H1 (cell line): Measurements from ENCODE around the gene OR12D2. TPM values are rescaled to one million over a fixed set of nuclear protein-coding genes. Genes with fewer than 3 reads are reported as not detected.
"Not testable (repeated sequence)": the region's sequence is repeated elsewhere in the genome, so short reads cannot be mapped to it uniquely, and the experiment has no call there.

Experiments used
- CTCF ChIA-PET: fragments of 300-600 bp; sonication (Branson Sonifier 250); formaldehyde crosslinking; loops from one replicate; lab custom pipeline; 2021; ENCODE audit not compliant: partially characterized antibody; lab: Charles Lee
- POLR2A ChIA-PET: fragments of 300-600 bp; sonication (Branson Sonifier 250); formaldehyde crosslinking; loops from one replicate; lab custom pipeline; 2021; ENCODE audit warnings: inconsistent platforms; ENCODE audit not compliant: partially characterized antibody; lab: Charles Lee
- DNase-seq, 2 experiments: peaks; one replicate each; pipeline versions ENCODE4 v3.0.0 to v3.0.0-alpha.2; 2010 to 2022; ENCODE audit warnings: low spot score in 2 of 2, low read depth in 1 of 2, mixed read lengths in 1 of 2
- FAIRE-seq: peaks from 2 replicates; lab custom pipeline; 2011; peaks lifted over from hg19 to GRCh38; lab: Jason Lieb, UNC
- H2AFZ ChIP-seq: 2 replicates; pipeline ENCODE4 v1.8.1; 2012; ENCODE audit warnings: low read length, inconsistent platforms
- H2AK5ac ChIP-seq: 2 replicates; pipeline ENCODE4 v1.6.1; 2013; ENCODE audit warnings: low read depth, low read length
- H2BK120ac ChIP-seq: replicated peaks from 2 replicates; pipeline ENCODE3; 2013; ENCODE audit warnings: low read depth, low read length, inconsistent platforms
- H2BK12ac ChIP-seq: 2 replicates; pipeline ENCODE4 v1.6.1; 2013; ENCODE audit warnings: low read depth, low read length
- H2BK15ac ChIP-seq: 2 replicates; pipeline ENCODE4 v1.6.1; 2013; ENCODE audit warnings: low read length
- H2BK20ac ChIP-seq: 2 replicates; pipeline ENCODE4 v1.6.1; 2013; ENCODE audit warnings: low read length
- H2BK5ac ChIP-seq: 2 replicates; pipeline ENCODE4 v1.6.1; 2013; ENCODE audit warnings: low read depth, low read length
- H3K14ac ChIP-seq: 2 replicates; pipeline ENCODE4 v1.6.1; 2013; ENCODE audit warnings: inconsistent platforms; ENCODE audit not compliant: insufficient read length
- H3K18ac ChIP-seq: 2 replicates; pipeline ENCODE4 v1.6.1; 2013; ENCODE audit warnings: low read length; ENCODE audit errors: extremely low read depth
- H3K23ac ChIP-seq: 2 replicates; pipeline ENCODE4 v1.6.1; 2013; ENCODE audit warnings: inconsistent platforms; ENCODE audit not compliant: insufficient read length
- H3K23me2 ChIP-seq: 2 replicates; pipeline ENCODE4 v1.6.1; 2013; ENCODE audit warnings: low read depth, low read length
- H3K27ac ChIP-seq: 2 replicates; pipeline ENCODE4 v1.6.1; 2011; ENCODE audit warnings: low read depth, low read length, inconsistent platforms
- H3K27me3 ChIP-seq, 4 experiments: replicated peaks in 1 of 4; 1 replicate in 1 of 4; 2 replicates in 3 of 4; pipeline versions ENCODE4 v1.6.1 to v1.8.1; 2011 to 2013; ENCODE audit warnings: low read length in 3 of 4, mild to moderate bottlenecking in 3 of 4, inconsistent platforms in 2 of 4, mixed read lengths in 2 of 4, moderate library complexity in 1 of 4; ENCODE audit not compliant: control insufficient read depth in 3 of 4, insufficient read depth in 3 of 4; ENCODE audit errors: extremely low read depth in 1 of 4
- H3K36me3 ChIP-seq, 4 experiments: 2 replicates each; pipeline versions ENCODE4 v1.6.1 to v1.8.1; 2011 to 2013; ENCODE audit warnings: mild to moderate bottlenecking in 4 of 4, low read length in 3 of 4, moderate library complexity in 2 of 4, control low read depth in 1 of 4, inconsistent platforms in 1 of 4; ENCODE audit not compliant: insufficient read depth in 4 of 4, control insufficient read depth in 2 of 4
- H3K4ac ChIP-seq: replicated peaks from 2 replicates; pipeline ENCODE3; 2013; ENCODE audit warnings: low read length, low read depth, mixed read lengths, inconsistent platforms; ENCODE audit not compliant: insufficient read length
- H3K4me1 ChIP-seq, 4 experiments: replicated peaks in 1 of 4; 1 replicate in 1 of 4; 2 replicates in 3 of 4; pipeline versions ENCODE4 v1.6.1 to v1.8.1; 2011 to 2013; ENCODE audit warnings: low read length in 3 of 4, inconsistent platforms in 2 of 4, mixed read lengths in 1 of 4; ENCODE audit not compliant: insufficient read depth in 4 of 4, control insufficient read depth in 3 of 4
- H3K4me2 ChIP-seq, 2 experiments: 2 replicates each; pipeline versions ENCODE4 v1.6.1 to v1.8.1; 2011 to 2013; ENCODE audit warnings: low read depth in 2 of 2, low read length in 2 of 2, control low read depth in 1 of 2, inconsistent platforms in 1 of 2, mild to moderate bottlenecking in 1 of 2; ENCODE audit not compliant: insufficient read depth in 1 of 2
- H3K4me3 ChIP-seq, 4 experiments: fragments of 200-600, 300-600 bp in 1 of 4; sonication (generic), shearing (Covaris generic), sonication (Bioruptor Twin) in 1 of 4; 2 replicates each; pipeline versions ENCODE4 v1.5.1 to v1.8.1; 2011 to 2016; ENCODE audit warnings: low read length in 4 of 4, low read depth in 3 of 4, control low read depth in 2 of 4, inconsistent platforms in 2 of 4, mild to moderate bottlenecking in 2 of 4, mixed read lengths in 1 of 4, moderate library complexity in 1 of 4; ENCODE audit not compliant: insufficient read depth in 2 of 4; ENCODE audit errors: extremely low read depth in 1 of 4
- H3K56ac ChIP-seq: replicated peaks from 2 replicates; pipeline ENCODE3; 2013; ENCODE audit warnings: low read depth, mild to moderate bottlenecking, mixed read lengths, low read length, inconsistent platforms; ENCODE audit not compliant: insufficient read length
- H3K79me1 ChIP-seq: 2 replicates; pipeline ENCODE4 v1.6.1; 2013; ENCODE audit warnings: low read depth, low read length, control low read depth
- H3K79me2 ChIP-seq, 2 experiments: 2 replicates each; pipeline versions ENCODE4 v1.6.1 to v1.8.1; 2012 to 2013; ENCODE audit warnings: low read length in 2 of 2, mild to moderate bottlenecking in 2 of 2, inconsistent platforms in 1 of 2; ENCODE audit not compliant: insufficient read depth in 2 of 2, control insufficient read depth in 1 of 2
- H3K9ac ChIP-seq, 4 experiments: replicated peaks in 1 of 4; 1 replicate in 1 of 4; 2 replicates in 3 of 4; pipeline versions ENCODE4 v1.6.1 to v1.8.1; 2011 to 2013; ENCODE audit warnings: low read depth in 3 of 4, low read length in 3 of 4, control low read depth in 2 of 4, mild to moderate bottlenecking in 2 of 4, moderate library complexity in 2 of 4, inconsistent platforms in 1 of 4; ENCODE audit errors: extremely low read depth in 1 of 4
- H3K9me3 ChIP-seq, 2 experiments: 2 replicates each; pipeline versions ENCODE4 v1.6.1 to v1.8.1; 2012 to 2013; ENCODE audit warnings: mild to moderate bottlenecking in 2 of 2, moderate library complexity in 2 of 2, control low read depth in 1 of 2, inconsistent platforms in 1 of 2, low read depth in 1 of 2, low read length in 1 of 2, mixed read lengths in 1 of 2; ENCODE audit not compliant: insufficient read depth in 2 of 2
- H4K20me1 ChIP-seq, 2 experiments: replicated peaks in 1 of 2; 2 replicates each; pipeline versions ENCODE3 to v1.8.1; 2011 to 2013; ENCODE audit warnings: inconsistent platforms in 2 of 2, low read length in 2 of 2, mild to moderate bottlenecking in 1 of 2; ENCODE audit not compliant: insufficient read depth in 2 of 2, control insufficient read depth in 1 of 2
- H4K5ac ChIP-seq: 2 replicates; pipeline ENCODE4 v1.6.1; 2013; ENCODE audit warnings: low read length, low read depth, mixed read lengths, inconsistent platforms; ENCODE audit not compliant: insufficient read length
- H4K8ac ChIP-seq: 2 replicates; pipeline ENCODE4 v1.8.0; 2013; ENCODE audit warnings: mild to moderate bottlenecking, moderate library complexity, low read length, inconsistent platforms; ENCODE audit not compliant: insufficient read depth; ENCODE audit errors: extremely low read depth
- H4K91ac ChIP-seq: replicated peaks from 2 replicates; pipeline ENCODE3; 2013; ENCODE audit warnings: low read length, mixed read lengths, inconsistent platforms; ENCODE audit not compliant: insufficient read length
- RAD21 ChIP-seq, 2 experiments: IDR thresholded peaks in 1 of 2; conservative IDR thresholded peaks in 1 of 2; 2 replicates each; pipeline ENCODE4 v1.6.1; 2011; ENCODE audit warnings: low read depth in 2 of 2, low read length in 2 of 2, improper control_type of control experiment in 1 of 2, inconsistent platforms in 1 of 2, mild to moderate bottlenecking in 1 of 2, moderate library complexity in 1 of 2
- WGBS, 2 experiments: shearing (Covaris generic) in 1 of 2; methylation state at CpG; one replicate each; pipeline versions ENCODE4 v1.1.6 to v1.1.7; 2013 to 2015; ENCODE audit warnings: low lambda C conversion rate in 2 of 2, mixed read lengths in 2 of 2, inconsistent platforms in 1 of 2, low coverage in 1 of 2, missing lambda C conversion rate in 1 of 2; ENCODE audit not compliant: insufficient replicate concordance in 2 of 2, insufficient coverage in 1 of 2, insufficient read length in 1 of 2; ENCODE audit errors: extremely low coverage in 1 of 2, missing lambda C conversion rate in 1 of 2; 5-methylcytosine and 5-hydroxymethylcytosine counted together
- polyA plus RNA-seq, 7 experiments: library from polyadenylated mRNA; depleted of rRNA in 3 of 7; stranded (reverse) in 5 of 7; unstranded in 2 of 7; fragments of >200 nt in 5 of 7; fragments of 200-250 nt in 2 of 7; gene quantifications; 1 replicate in 5 of 7; 2 replicates in 1 of 7; 4 replicates in 1 of 7; pipeline versions ENCODE4 v1.2.1 to v1.2.3, GENCODE V29; 2011 to 2013; ENCODE audit warnings: missing spikeins in 2 of 7, mixed read lengths in 2 of 7
- total RNA-seq: library from RNA; stranded (reverse); fragmentation: NEBNext Ultra II Directional; extraction: Animal tissue kit (Norgen Biotek cat#: 25700); gene quantifications from 2 replicates; pipeline ENCODE4 v1.2.1, GENCODE V29; 2021
- TF ChIP-seq, protein P1 (sequence below), 3 experiments: IDR thresholded peaks; 1 replicate in 2 of 3; 2 replicates in 1 of 3; pipeline versions ENCODE4 v1.5.1 to v1.6.1; 2011; ENCODE audit warnings: low read length in 3 of 3, mild to moderate bottlenecking in 3 of 3, inconsistent platforms in 2 of 3, low read depth in 1 of 3, moderate library complexity in 1 of 3; ENCODE audit not compliant: insufficient read depth in 1 of 3; ENCODE audit errors: control extremely low read depth in 1 of 3

The OR12D2 gene
- total and polyA plus RNA-seq, 2 of the 8 experiments (the other 6 are each of a cell fraction or from before 2014, with no cell fraction given) = not detected

DNA sequence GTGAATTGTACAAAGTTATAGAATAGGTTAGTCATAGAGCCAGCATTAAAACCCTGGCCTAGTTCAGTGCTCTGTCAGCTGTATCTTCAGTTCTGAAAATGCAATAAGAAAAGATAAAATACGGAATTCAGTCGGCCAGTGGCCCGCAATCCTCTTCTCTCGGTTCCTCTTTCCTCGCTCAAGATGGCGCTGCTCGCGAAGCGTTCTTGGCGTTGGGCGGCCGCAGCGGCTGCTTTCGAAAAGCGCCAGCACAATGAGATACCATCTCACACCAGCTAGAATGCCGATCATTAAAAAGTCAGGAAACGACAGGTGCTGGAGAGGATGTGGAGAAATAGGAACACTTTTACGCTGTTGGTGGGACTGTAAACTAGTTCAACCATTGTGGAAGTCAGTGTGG lies 41.3 kb downstream of the OR12D2 start:
- not testable (repeated sequence) for H2BK12ac ChIP-seq, H2BK20ac ChIP-seq, H2AFZ ChIP-seq, H2AK5ac ChIP-seq, H4K20me1 ChIP-seq, H3K79me1 ChIP-seq, H3K36me3 ChIP-seq, H3K4me1 ChIP-seq, H3K79me2 ChIP-seq, H4K8ac ChIP-seq, H2BK120ac ChIP-seq, H3K23me2 ChIP-seq, H3K9ac ChIP-seq, H3K23ac ChIP-seq, H3K14ac ChIP-seq, H3K56ac ChIP-seq, H2BK5ac ChIP-seq, H3K9me3 ChIP-seq, H2BK15ac ChIP-seq, H3K4ac ChIP-seq, H3K4me2 ChIP-seq, H4K5ac ChIP-seq, H3K27ac ChIP-seq, H3K18ac ChIP-seq, H4K91ac ChIP-seq, H3K27me3 ChIP-seq, H3K4me3 ChIP-seq
- TF ChIP-seq, protein P1, sequence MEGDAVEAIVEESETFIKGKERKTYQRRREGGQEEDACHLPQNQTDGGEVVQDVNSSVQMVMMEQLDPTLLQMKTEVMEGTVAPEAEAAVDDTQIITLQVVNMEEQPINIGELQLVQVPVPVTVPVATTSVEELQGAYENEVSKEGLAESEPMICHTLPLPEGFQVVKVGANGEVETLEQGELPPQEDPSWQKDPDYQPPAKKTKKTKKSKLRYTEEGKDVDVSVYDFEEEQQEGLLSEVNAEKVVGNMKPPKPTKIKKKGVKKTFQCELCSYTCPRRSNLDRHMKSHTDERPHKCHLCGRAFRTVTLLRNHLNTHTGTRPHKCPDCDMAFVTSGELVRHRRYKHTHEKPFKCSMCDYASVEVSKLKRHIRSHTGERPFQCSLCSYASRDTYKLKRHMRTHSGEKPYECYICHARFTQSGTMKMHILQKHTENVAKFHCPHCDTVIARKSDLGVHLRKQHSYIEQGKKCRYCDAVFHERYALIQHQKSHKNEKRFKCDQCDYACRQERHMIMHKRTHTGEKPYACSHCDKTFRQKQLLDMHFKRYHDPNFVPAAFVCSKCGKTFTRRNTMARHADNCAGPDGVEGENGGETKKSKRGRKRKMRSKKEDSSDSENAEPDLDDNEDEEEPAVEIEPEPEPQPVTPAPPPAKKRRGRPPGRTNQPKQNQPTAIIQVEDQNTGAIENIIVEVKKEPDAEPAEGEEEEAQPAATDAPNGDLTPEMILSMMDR (IDR thresholded peaks at IDR 0.05; ENCODE audit: control extremely low read depth in 1 of 3, insufficient read depth in 1 of 3, low read depth in 1 of 3, low read length in 3 of 3) = peak; percentile 16 to 34 (median 30); a peak in 3 of 4 replicates
- peak; percentile 54 to 66 for TF ChIP-seq RAD21 (IDR thresholded peaks at IDR 0.05 in 1 of 2, conservative IDR thresholded peaks at IDR 0.05 in 1 of 2; ENCODE audit: low read depth in 2 of 2, low read length in 2 of 2)
- 80% methylated on average over 17 of the region's 18 CpGs; no CpG with 5 or more reads in 1 of the 2 experiments for WGBS, 2 experiments
- DNase-seq (peak; percentile 25 to 53), FAIRE-seq (peak; percentile 32)
- ChIA-PET CTCF (interaction anchor here (0.8 to 2.5 kb wide), 12 partner anchors 8 to 211 kb away, joined by 3 to 21 read pairs (median 4); partner anchors contain the start of genes MAS1L, OR12D1 and OR2H2), POLR2A (interaction anchor here (0.8 kb wide), 1 partner anchor 162 kb away, joined by 3 read pairs; no protein-coding TSS in a partner anchor)
